GM18520 (cell line): ENCODE results near the gene FAT1.

ENCODE experiments used
- ATAC-seq: cut with Tn5 transposase; IDR thresholded peaks from one replicate; pipeline ENCODE4 v1.9.1; 2021; ENCODE audit not compliant: unreplicated experiment

Gene FAT1

DNA sequence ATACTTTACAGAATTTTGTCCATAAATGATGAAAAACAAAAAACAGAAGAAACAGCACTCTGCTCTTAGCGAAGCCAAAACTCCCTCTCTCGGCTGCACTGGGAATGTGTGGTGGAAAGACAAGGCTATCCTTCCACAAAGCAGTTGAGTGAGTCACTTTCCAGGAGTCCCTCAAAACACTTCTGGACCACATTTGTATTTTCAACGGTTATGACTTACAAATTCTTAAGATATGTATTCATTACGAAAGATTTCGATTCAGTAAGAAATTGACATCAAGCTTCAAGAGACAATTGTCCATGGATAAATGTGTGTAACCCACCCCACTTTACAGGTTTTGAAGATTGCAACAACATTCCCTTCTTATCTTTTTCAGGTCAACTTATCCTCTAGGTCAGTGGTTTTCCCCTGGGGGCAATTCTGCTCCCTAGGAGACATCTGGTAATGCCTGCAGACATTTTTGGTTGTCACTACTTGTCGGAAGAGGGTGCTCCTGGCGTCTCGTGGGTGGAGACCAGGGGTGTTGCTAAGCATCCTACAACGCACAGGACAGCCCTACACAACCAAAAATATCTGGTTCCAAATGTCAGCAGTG is 101.6 kb downstream of the FAT1 start:
- ATAC-seq, result no peak

DNA sequence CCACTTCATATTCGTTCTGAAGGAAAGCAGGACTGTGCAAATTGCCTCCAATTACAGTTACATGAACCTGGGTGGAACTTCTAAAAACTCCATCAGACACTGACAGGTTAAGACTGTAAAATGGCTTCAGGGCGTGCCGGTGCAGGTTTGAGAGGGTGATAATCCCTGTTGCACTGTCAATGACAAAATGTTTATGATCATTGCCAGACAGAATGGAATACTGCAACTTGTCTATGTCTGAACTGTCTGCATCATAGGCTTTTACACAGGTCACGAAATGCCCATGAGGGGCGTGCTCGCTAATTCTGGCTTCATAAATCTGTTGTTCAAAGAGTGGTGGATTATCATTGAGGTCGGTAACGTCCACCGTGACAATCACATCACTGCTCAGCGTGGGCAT is 104.6 kb downstream of the FAT1 start:
- no peak for ATAC-seq

DNA sequence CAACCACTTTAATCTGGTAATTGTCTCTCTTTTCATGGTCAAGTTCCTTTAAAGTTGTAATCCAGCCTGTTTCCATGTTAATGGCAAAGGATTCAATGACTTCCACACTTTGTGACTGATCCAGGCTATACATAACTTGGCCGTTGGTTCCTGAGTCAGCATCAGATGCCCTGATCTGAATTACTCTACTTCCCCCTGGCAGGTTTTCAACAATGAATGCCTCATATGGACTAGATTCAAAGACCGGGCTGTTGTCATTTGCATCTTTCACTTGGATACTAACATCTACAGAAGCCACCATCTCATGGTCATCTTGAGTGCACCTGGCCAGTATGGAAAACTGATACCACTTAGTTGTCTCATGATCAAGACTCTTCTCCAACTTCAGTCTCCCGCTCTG is 105.7 kb downstream of the FAT1 start:
- ATAC-seq, result no peak

DNA sequence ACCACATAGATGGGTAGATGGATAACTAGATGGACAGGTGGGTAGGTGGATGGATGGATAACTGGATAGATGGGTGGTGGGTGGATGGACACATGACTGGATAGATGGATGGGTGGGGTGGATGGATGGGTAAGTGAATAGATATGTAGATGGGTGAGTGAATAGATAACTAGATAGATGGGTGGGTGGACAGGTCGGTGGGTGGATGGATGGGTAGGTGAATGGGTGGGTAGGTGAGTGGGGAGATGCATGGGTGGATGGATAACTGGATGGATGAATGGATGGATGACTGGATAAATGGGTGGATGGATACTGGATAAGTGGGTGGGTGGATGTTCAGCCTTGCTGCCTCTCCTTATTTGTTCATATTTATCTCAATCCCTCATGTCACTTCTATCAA is 116.2 kb downstream of the FAT1 start:
- no peak for ATAC-seq

DNA sequence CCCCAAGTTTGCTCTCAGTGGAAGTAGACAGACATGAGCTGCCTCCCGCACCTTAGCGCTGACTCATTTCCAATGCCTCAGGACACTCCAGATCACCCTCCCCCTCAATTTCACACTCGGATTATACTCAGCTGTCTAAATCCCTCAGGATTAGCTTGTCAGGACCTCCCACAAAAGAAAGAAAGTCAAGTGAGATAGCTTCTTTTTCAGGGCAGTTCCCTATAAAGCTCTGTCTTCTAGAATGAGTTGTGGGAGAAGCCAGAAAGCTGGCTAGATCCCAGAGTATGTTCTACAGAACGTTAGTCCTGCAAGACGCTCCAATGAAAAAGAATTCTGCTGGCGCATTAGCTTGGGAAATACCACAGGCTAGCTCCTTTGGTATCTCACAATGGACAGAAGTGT is 117.1 kb downstream of the FAT1 start:
- no peak for ATAC-seq

DNA sequence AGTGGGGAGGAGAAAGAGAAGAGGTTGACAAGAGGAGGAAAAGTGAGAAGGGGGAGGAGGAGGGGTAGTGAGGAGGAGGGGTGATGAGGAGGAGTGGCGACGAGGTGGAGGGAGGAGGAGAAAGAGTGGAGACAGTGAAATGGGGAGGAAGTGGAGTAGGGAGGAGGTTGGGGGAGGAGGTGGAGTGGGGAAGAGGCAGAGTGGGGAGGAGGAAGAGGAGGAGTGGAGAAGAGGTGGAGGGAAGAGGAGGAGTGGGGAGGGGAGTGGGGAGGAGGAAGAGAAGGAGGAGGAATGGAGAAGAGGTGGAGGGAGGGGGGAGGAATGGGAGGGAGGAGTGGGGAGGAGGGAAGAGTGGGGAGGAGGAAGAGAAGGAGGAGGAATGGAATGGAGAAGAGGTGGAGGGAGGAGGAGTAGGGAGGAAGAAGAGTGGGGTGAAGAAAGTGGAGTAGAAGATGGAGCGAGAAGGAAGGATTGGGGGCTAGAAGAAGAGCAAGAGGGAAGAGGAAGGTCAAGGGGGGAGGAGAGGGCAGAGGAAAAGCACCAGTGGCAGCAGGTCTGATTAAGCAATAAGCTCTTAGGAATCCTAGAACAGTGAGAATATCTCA is 118.3 kb downstream of the FAT1 start:
- ATAC-seq, result no peak

DNA sequence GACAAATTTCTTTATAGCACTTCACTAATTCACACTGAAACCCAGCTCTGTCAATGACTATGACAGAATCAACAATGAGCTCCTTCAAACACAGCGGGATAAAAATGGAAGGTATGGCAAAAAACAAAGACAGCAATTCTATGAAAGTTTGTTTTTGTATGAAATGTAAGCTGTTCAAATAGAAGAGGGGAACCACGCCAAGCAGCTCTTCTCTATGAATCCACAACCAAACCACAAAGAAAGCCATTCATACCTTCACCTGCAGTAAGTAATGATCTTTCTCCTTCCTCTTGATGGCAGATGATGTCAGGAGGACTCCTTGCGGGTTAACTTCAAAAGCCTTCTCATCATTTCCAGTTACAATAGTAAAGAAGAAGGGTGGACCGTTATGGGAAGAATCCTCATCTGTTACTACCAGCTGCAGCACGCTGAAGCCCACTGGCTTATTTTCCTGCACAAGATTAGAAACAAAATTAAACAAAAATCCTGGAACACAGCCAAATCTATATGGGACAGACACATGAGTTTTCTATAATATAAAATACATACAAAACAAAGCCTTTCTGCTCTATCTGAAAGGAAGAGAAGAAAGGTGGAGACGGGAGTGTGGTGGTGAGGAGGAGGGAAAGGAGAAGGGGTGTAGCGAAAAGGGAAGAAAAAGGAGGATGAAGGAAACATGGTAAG is 119.4 kb downstream of the FAT1 start:
- ATAC-seq, result no peak

DNA sequence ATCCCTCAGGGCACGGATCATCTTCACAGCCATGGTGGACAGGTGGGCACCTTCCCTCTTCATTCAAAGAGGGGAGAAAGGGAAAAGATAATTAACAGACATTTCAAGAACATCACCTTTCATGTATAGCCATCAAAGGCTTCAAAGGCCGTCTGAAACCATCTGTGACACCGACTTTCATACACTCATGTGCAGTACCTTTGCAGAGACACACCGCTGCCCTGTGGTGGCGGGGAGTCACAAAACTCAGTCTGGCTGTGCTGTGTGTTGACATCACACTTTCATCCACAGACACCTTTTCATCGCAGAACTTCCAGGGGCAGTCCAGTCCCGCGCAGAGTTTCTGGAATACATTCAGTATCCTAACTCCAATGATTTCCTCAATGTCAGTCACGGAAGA is 120.7 kb downstream of the FAT1 start:
- no peak for ATAC-seq

DNA sequence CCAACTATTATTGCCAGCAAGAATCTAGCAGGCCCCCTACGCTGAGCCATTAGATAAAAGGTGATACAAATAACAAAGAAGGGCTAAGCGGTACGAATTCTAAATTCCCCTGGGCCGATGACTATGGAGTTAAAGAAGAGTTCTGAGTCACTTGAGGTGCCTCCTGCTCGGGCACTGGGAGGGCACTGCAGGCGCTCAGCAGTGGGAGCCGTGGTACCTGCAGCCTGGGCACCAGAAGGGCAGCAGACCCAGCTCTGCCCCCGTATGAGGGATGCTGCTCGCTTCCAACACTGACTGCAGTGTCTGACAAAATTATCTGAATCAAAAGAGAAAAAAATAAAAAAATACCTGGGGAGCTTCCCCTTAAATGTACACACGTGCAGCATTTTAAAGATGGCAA is 124.2 kb downstream of the FAT1 start:
- ATAC-seq, result no peak

DNA sequence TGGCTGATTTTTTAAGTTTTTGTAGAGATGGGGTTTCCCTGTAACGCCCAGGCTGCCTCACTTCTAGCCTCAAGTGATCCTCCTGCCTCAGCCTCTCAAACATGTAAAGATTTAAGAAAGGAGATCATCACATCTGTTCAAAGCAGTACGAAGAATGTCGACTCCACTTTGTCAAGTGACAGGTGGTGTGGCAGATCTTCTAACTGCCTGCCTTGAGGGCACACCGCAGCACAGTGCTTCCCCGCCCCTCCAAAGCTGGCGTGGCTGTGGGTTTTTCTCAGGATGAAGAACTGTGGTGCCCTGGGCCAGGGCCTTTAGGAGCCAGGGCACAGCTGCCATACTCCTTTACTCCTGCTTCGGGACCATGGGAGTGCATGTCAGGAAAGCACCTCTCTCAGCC is 125.0 kb downstream of the FAT1 start:
- no peak for ATAC-seq

DNA sequence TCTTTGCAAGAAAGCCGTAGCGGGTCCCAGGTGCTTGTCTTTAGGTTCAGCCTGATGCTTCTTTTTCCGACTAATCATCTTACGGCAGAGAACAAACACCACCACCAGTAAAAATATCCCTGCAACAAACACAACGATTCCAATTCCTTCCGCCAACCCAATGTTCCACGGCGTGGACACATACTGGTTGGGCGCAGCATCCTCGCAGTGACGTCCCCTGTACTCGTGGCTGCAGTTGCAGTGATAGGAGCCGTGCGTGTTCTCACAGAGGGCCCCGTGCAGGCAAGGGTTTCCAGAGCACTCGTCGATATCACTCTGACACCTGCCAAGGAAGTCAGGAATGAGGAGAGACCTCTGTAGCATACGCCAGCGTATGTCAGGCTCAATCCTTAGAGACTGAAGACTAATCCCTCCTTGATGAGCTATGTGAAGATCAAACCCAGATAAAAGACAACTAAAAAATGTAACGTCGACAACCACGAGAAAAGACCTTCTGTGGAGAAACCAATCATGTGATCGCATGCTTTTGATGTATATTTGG is 126.7 kb downstream of the FAT1 start:
- ATAC-seq, result no peak

DNA sequence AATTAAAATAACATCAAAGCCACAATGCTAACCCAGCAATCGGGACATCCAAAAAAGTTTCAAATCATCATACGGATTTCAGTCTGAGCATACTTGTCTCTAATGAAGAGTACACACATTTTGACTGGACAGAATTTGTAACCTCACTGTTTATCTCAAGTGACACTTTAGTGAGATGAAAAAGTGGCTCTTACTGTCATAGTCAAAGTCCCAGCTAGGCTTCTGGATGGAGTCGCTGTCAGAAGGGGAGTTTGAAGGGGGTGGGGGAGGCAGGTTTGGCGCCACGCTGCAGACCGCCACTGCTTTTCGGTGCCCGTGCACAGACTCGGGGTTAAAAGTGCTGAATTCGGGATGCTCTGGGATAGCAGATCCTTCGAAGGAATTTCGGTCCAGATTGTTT is 127.3 kb downstream of the FAT1 start:
- no peak for ATAC-seq

DNA sequence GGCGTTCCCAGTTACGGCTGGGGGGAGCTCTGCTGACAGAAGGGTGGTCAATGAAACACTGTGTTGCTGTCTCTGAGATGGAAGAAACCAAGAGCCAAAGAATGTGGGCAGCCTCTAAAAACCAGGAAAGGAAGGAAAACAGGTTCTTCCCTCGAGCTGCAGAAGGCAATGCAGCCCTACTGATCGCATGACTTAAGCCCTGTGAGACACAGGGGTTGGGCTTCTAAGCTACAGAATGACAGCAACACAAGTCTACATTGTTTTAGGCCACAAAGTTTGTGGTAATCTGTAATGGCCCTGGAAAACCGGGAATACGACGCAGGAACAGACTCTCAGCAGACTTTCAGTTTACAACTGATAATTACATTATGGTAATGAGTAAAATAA is 130.1 kb downstream of the FAT1 start:
- no peak for ATAC-seq

DNA sequence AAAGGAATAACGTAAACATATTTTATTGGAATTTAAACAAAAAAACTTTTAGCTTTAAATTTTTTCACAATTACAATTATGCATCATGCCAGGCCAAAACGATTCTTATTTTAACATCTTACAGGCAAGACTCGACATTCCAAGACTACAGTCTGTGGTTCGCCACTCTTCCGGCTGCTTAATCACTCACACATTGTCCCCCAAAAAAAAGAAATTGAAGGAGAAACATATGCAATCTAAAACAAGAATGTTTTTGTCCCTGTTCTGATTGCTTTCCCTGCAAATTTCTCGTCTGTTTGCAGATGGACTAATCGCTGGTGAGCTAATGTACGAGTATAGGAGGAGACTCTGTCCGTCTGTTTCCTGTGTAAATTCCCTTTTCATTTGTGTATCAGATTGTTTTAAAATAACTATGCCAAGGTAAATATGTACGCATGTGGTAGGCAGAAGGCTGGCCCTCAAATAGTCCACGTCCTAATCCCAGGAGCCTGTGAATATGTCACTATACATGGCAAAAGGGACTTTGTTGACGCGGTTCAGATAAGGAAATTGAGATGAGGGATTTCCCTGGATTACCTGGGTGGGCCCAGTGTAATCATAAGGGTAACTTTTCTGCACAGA is 130.6 kb downstream of the FAT1 start:
- ATAC-seq, result no peak

DNA sequence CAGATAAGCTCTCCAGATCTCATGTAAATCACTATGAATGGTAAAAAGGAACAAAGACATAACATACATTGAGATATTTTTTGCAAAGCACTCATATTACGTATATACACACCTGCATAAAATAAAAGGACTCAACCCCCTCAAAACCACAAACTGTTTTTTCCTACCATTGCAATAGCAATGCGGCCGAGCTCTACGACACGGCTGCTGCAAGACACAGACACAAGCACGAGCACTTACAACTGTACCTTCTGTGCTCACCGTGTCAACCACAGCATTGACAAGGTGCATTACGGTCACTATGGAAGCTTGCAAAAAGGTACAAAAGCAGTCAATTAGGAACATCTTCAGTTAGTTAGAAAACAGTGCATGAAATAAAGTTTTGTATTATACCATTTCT is 131.2 kb downstream of the FAT1 start:
- ATAC-seq, result no peak

DNA sequence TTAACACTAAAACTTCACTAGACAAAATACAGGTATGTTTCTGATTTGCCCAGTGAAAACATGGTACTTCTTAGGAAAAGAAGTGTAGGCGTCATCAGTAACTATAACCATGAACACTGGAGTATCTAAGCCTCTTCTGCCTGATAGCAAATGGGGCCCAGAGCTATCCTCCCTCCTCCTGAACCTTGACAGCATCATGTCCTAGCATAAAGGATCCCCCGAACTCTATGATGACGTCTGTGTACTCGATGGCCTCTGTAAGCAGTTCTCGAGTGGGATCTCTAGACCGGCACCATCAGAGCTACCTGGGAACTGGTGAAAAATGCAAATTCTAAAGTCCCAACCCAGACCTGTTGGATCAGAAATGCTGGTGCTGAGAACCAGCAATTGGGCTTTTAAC is 132.0 kb downstream of the FAT1 start:
- ATAC-seq, result no peak

DNA sequence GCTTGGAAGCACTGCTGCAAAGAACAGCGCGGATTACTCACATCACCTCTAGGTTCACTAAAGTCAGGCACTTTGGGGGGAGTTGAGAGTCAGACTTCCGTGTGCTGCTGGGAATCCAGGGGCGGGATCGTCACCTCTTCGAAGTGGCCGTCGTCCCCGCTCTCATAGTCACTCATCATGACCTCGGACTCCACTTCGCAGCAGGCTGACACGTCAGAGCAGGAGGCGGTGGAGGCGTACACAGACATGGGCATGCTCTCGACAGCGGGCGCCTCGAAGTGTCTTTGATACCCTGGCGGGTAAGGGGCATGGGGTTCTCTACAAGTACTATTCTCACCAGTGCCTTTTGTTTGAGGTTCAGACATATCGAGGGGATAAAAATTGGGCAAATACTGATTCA is 135.2 kb downstream of the FAT1 start:
- ATAC-seq, result no peak

DNA sequence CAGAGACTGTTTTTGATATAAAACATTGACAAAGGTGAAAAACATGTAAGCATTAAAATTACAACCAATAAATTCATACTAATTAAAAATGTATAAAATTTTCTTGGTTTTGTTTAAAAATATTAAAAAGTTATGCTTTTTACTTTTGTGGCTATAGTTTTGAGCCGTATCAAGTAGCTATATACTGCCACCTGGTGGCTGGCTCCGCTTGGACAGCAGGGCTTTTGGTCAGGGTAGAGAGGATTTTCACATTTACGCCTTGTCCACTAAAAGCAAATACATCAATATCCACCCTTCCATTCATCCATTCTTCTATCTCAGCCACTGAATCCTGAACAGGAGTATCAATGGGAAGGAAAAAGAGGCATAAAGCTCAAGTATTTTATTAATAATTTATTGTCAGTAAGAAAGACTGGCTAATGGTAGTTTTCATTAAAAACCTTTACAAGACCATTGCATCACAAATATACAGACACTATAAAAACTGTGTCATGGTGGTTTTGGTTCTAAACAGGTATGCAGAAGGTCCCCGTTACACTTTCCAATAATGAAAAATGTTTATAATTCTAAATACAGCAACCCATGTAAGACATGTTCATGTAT is 136.1 kb downstream of the FAT1 start:
- no peak for ATAC-seq

DNA sequence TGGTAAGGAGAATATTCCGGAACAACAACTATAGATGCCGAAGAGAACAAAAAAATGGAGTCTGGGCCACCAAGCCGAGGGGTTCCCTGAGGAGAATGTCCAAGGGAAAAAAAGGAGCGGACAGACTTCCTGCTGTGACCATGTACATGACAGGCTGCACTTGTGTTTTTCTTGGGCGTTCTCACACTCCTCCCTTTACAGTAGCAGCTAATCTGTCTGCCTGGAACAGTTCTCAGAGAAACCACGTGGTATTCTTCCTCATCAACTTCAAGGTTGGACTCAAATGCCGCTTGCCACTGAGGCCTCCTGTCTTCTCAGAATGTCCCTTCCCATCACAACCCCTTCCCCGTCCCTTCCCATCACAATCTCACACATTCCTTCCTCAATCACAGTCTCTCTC is 137.5 kb downstream of the FAT1 start:
- ATAC-seq, result no peak

DNA sequence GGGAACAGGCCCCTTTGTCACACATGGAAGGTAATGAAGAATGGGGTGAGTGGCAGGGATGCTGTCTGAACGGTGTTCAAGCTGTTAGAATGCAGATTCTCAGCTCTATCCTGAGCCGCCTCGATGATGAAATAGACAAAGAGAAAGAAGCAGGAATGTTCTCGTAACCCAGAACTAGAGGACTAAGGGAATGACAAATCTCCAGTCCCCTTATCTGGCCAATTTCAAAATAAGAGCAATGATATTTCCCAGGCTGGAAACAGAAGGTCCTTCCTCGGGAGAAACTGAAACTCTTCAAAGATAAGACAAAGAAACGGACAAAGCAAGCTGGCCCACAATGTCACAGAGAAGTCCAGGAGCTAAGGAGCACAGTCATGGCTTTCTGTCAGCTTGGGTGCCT is 138.7 kb downstream of the FAT1 start:
- no peak for ATAC-seq

DNA sequence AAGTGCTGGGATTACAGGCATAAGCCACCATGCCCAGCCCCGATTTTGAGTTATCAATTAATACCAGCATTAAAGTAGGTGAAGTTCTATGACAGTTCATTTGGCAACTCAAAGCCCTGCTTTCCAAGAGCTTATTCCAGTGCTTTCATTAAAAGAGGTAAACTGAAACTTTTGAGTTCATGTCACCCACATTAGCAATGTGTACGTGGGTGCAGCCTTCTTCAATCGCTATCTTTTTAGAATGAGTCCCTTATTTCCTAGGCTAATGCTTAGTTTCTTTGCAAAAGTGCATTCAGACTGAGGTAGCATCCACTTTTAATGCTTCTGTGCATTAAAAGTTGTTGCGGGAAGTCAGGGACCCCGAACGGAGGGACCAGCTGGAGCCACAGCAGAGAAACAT is 142.2 kb downstream of the FAT1 start:
- no peak for ATAC-seq

DNA sequence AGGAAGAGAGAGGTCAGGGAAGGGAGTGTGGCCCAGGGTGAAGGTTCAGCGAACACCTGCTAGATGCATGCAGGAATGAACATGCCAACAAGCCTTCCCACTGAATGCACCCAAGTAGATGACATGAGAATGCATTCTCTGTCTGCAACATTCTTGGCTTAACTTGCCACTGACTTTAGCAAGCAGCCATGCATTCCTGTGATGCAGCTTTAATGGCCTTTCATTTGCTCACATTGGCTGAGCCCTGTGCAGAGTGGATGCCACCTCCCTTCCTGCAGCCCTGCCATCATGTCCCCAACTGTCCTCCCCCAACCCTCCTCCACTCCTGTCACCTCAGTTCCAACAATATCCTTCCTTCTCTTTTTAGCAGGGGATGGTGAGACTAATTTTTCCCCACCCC is 143.0 kb downstream of the FAT1 start:
- no peak for ATAC-seq
